A673 (cell line): ENCODE results near the gene ZFP92. TPM values are rescaled to one million over a fixed set of nuclear protein-coding genes. Genes with fewer than 3 reads are reported as not detected.

Experiments used
- BruUV-seq: library from RNA; stranded (reverse); fragments of 400-500 nt; replicated peaks from 2 replicates; lab custom pipeline; 2021; lab: Mats Ljungman, UMichigan
- CTCF ChIA-PET: fragments of 300-600 bp; sonication (Branson Sonifier 250); formaldehyde crosslinking; loops from one replicate; lab custom pipeline; 2022; ENCODE audit warnings: antibody characterized with exemption; lab: Charles Lee
- POLR2A ChIA-PET: fragments of 300-600 bp; sonication (Branson Sonifier 250); formaldehyde crosslinking; loops from one replicate; lab custom pipeline; 2022; ENCODE audit warnings: antibody characterized with exemption; ENCODE audit not compliant: low non-redundant PET; lab: Charles Lee
- DNase-seq: peaks from one replicate; pipeline ENCODE4 v3.0.0-alpha.2; 2015; ENCODE audit warnings: low spot score
- H3K27ac ChIP-seq: fragments of 200-600 bp; sonication (generic); 2 replicates; pipeline ENCODE4 v1.5.1; 2016; ENCODE audit warnings: mixed run types, low read depth, mild to moderate bottlenecking, mixed read lengths, antibody characterized with exemption, low read length; ENCODE audit not compliant: poor library complexity, severe bottlenecking
- H3K27me3 ChIP-seq: fragments of 200-600 bp; sonication (generic); replicated peaks from 2 replicates; pipeline ENCODE4 v1.6.1; 2017; ENCODE audit warnings: mixed run types, low read depth, mild to moderate bottlenecking, mixed read lengths, antibody characterized with exemption, low read length; ENCODE audit not compliant: insufficient read depth, poor library complexity
- H3K36me3 ChIP-seq: fragments of 200-600 bp; sonication (generic); 2 replicates; pipeline ENCODE4 v1.6.1; 2016; ENCODE audit warnings: mixed run types, mild to moderate bottlenecking, mixed read lengths, antibody characterized with exemption, low read length; ENCODE audit not compliant: insufficient read depth, poor library complexity, severe bottlenecking
- H3K4me1 ChIP-seq: fragments of 200-600 bp; sonication (generic); 2 replicates; pipeline ENCODE4 v1.6.1; 2017; ENCODE audit warnings: mixed run types, mild to moderate bottlenecking, mixed read lengths, antibody characterized with exemption, low read length; ENCODE audit not compliant: insufficient read depth, poor library complexity, severe bottlenecking
- H3K4me3 ChIP-seq: fragments of 200-600 bp; sonication (generic); 2 replicates; pipeline ENCODE4 v1.5.1; 2016; ENCODE audit warnings: low read depth, mixed run types, mild to moderate bottlenecking, mixed read lengths, low read length; ENCODE audit not compliant: poor library complexity, severe bottlenecking
- H3K9me3 ChIP-seq: fragments of 200-600 bp; sonication (generic); 2 replicates; pipeline ENCODE4 v1.6.1; 2016; ENCODE audit warnings: mixed run types, low read depth, mild to moderate bottlenecking, mixed read lengths, antibody characterized with exemption, low read length; ENCODE audit not compliant: poor library complexity, severe bottlenecking
- EZH2 ChIP-seq: fragments of 200-600 bp; sonication (generic); IDR thresholded peaks from 2 replicates; pipeline ENCODE4 v1.6.1; 2017; ENCODE audit warnings: borderline replicate concordance, low read depth, mild to moderate bottlenecking, mixed read lengths, antibody characterized with exemption, low read length; ENCODE audit not compliant: poor library complexity, severe bottlenecking
- intact Hi-C: fragments of 100-400 bp; cut with micrococcal nuclease; formaldehyde crosslinking; loops from one replicate; pipeline ENCODE4 v1.10.0; 2022; ENCODE audit not compliant: unreplicated experiment
- total RNA-seq: library from RNA; stranded (reverse); gene quantifications from 2 replicates; pipeline ENCODE4 v1.2.3, GENCODE V29; 2021
- TF ChIP-seq, protein P1 (sequence below): fragments of 300-800, 200-600 bp; sonication (generic); conservative IDR thresholded peaks from 2 replicates; pipeline ENCODE4 v1.5.1; 2017; ENCODE audit warnings: low read depth, mild to moderate bottlenecking, antibody characterized with exemption, low read length, moderate library complexity, mixed read lengths

The ZFP92 gene
- total RNA-seq, 1 experiment from 2014 or later: 0.41 TPM

DNA sequence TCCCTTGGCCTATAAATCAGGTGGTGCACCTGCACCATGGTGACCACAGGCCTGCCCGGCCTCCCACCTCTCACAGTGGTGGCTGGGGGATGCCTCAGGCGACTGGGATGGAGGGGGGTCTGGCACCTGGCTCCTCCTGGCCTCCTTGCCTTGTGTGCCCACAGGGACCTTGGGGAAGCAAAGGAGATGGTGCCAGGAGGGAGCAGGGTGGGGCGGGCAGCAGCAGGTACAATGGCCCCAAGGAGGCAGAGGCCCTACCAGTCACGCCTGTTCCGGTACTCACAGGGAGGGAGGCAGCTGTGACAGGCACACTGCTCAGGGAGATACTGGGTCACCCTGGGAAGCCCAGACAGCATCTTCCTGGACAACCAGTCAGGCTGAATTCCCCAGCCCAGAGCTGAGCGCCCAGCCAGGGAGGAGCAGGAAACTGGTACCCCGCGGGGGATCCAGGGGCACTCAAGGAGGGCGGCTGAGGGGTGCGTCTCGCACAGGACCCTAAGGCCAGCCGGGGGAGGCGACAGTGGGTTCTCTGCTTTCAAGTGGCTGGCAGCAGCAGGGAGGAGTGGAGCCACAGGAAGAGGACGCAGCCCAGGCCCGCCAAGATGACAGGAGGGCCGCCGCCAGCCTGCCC lies 35.8 kb downstream of the ZFP92 start:
- no peak overlapping the region for H3K27ac ChIP-seq
- no peaks in the 10 kb centered on the region for H3K4me1 ChIP-seq
- H3K27me3 ChIP-seq: no peaks in the 10 kb centered on the region
- H3K36me3 ChIP-seq: no peaks in the 10 kb centered on the region
- CTCF ChIA-PET: no interaction called here
- TF ChIP-seq, protein P1, sequence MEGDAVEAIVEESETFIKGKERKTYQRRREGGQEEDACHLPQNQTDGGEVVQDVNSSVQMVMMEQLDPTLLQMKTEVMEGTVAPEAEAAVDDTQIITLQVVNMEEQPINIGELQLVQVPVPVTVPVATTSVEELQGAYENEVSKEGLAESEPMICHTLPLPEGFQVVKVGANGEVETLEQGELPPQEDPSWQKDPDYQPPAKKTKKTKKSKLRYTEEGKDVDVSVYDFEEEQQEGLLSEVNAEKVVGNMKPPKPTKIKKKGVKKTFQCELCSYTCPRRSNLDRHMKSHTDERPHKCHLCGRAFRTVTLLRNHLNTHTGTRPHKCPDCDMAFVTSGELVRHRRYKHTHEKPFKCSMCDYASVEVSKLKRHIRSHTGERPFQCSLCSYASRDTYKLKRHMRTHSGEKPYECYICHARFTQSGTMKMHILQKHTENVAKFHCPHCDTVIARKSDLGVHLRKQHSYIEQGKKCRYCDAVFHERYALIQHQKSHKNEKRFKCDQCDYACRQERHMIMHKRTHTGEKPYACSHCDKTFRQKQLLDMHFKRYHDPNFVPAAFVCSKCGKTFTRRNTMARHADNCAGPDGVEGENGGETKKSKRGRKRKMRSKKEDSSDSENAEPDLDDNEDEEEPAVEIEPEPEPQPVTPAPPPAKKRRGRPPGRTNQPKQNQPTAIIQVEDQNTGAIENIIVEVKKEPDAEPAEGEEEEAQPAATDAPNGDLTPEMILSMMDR: no peak
- TF ChIP-seq EZH2: no peak
- no peaks in the 10 kb centered on the region for H3K9me3 ChIP-seq
- POLR2A ChIA-PET: no interaction called here
- no peak overlapping the region for H3K4me3 ChIP-seq
- BruUV-seq: no TSS peak
- DNase-seq: no peak
- intact Hi-C loops: no loop called here

DNA sequence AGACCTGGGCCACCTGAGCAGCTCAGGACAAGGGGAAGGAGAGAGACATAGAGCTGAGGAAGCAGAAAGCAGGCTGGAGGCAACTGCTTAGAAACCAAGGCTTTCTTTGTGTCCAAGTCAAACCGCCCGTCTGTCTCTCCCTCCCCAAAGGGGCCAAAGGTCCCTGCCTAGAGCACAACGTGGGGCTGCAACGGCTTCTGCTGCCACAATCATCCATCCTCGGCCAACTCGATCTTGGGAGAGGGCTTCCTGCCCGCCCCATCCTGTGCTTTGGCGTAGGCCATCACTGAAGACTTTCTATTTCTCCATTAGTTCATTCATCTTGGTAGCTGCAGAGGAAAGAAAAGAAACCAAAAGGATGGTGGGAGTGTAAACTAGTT lies 36.3 kb downstream of the ZFP92 start:
- POLR2A ChIA-PET: no interaction called here
- Histone ChIP-seq H3K4me1 (no peaks in the 10 kb centered on the region), H3K27me3 (no peaks in the 10 kb centered on the region), H3K27ac (no peak overlapping the region), H3K36me3 (no peaks in the 10 kb centered on the region), H3K9me3 (no peaks in the 10 kb centered on the region), H3K4me3 (no peak overlapping the region)
- CTCF ChIA-PET: no interaction called here
- no TSS peak for BruUV-seq
- intact Hi-C loops: no loop called here
- TF ChIP-seq EZH2: no peak
- TF ChIP-seq, protein P1: no peak
- no peak for DNase-seq

DNA sequence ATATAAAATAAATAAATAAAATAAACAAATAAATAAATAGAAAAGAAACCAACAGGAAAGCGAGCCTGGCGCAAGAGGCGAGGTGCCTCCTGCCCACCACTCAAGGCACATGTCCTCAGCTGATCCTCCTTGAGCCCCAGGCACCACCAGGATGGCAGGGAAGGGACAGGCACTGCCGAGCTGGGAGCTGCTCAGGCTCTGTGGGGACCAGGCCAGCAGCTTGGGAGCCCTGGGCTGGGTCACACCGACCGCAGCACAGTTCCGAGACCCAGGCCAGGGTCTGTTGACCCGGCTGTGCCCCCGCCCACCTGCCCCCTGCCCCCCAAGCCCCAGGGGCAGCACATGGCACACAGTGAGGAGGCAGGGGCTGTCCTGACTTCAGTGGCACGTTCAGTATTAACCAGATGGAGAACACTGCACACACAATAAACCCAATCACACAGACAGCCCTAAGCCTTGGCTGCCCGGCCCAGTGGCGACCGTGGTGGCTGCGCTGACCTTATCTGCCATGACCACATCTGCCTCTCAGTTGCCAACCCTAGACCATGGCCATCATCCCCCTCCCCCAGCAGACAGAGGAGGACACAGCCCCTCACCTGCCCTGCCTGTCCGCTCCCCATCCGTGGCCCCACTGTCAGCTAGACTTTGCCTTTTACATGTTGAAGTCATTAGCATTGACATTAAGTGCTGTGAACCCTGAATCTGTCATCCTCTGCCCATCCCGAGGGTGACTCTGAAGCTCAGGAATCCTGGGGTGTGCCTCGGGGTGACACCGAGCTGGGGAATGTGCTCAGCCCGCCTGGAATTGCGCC lies 37.5 kb downstream of the ZFP92 start:
- ChIA-PET POLR2A (no interaction called here), CTCF (no interaction called here)
- Histone ChIP-seq H3K36me3 (no peaks in the 10 kb centered on the region), H3K4me3 (no peak overlapping the region), H3K27me3 (no peaks in the 10 kb centered on the region), H3K27ac (no peak overlapping the region), H3K4me1 (no peaks in the 10 kb centered on the region), H3K9me3 (no peaks in the 10 kb centered on the region)
- no TSS peak for BruUV-seq
- no peak for DNase-seq
- intact Hi-C loops: no loop called here
- no peak for TF ChIP-seq EZH2
- TF ChIP-seq, protein P1: no peak
